ENCODE results near the gene NELFB.

The NELFB gene

GRCh38 chr9:137266585-137267453 is 11.7 kb downstream of the NELFB start:
- H3K4me3 ChIP-seq (ENCODE audit: control insufficient read depth, low read depth, low read length): no peak overlapping the region
- TF ChIP-seq CTCF (conservative IDR thresholded peaks at IDR 0.05; ENCODE audit: control insufficient read depth, insufficient read depth, low read depth, low read length): no peak
- DNase-seq (ENCODE audit: low read depth): no peak

- TF ChIP-seq CTCF (conservative IDR thresholded peaks at IDR 0.05; ENCODE audit: control insufficient read depth, insufficient read depth, low read depth, low read length): no peak
- no peak overlapping the region for H3K4me3 ChIP-seq (ENCODE audit: control insufficient read depth, low read depth, low read length)
- DNase-seq (ENCODE audit: low read depth): no peak
Measured at GRCh38 chr9:137267933-137268355, 12.8 kb downstream of the NELFB start.

GRCh38 chr9:137268538-137269201 is 13.5 kb downstream of the NELFB start:
- no peak for TF ChIP-seq CTCF (conservative IDR thresholded peaks at IDR 0.05; ENCODE audit: control insufficient read depth, insufficient read depth, low read depth, low read length)
- DNase-seq (ENCODE audit: low read depth): no peak
- no peak overlapping the region for H3K4me3 ChIP-seq (ENCODE audit: control insufficient read depth, low read depth, low read length)

- no peak overlapping the region for H3K4me3 ChIP-seq (ENCODE audit: control insufficient read depth, low read depth, low read length)
- TF ChIP-seq CTCF (conservative IDR thresholded peaks at IDR 0.05; ENCODE audit: control insufficient read depth, insufficient read depth, low read depth, low read length): no peak
- no peak for DNase-seq (ENCODE audit: low read depth)
Measured at GRCh38 chr9:137269231-137269772, 14.2 kb downstream of the NELFB start.

GRCh38 chr9:137270929-137271695 is 16.0 kb downstream of the NELFB start:
- DNase-seq (ENCODE audit: low read depth): no peak
- no peak overlapping the region for H3K4me3 ChIP-seq (ENCODE audit: control insufficient read depth, low read depth, low read length)
- no peak for TF ChIP-seq CTCF (conservative IDR thresholded peaks at IDR 0.05; ENCODE audit: control insufficient read depth, insufficient read depth, low read depth, low read length)

- H3K4me3 ChIP-seq (ENCODE audit: control insufficient read depth, low read depth, low read length): no peak overlapping the region
- no peak for TF ChIP-seq CTCF (conservative IDR thresholded peaks at IDR 0.05; ENCODE audit: control insufficient read depth, insufficient read depth, low read depth, low read length)
- DNase-seq (ENCODE audit: low read depth): no peak
Measured at GRCh38 chr9:137271696-137272076, 16.6 kb downstream of the NELFB start.

All from fibroblast of mammary gland (primary cell).